Measurements from ENCODE around the gene C2orf80.

DNA sequence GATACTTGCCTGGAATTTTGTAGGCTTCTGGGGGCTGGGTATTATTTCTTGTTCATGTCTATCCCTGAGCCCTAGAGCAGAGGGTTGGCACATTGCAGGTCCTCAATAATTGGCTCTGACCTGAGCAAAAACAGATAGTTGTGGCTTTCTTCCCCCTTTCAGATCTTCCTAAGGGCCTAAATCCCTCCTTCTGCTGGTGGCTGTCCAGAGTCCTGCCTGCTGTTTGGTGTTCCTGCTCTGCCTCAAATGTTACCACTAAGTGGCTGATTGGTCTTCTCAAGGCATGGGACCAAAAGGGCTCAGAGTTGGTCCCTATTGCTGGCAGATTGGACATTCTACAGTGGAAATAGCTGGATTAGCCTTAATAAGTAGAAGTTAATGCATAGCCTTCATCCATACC lies 42.8 kb downstream of the C2orf80 start:
- TF ChIP-seq CTCF (IDR thresholded peaks at IDR 0.05; ENCODE audit: poor library complexity) = no peak
- TF ChIP-seq EZH2 (IDR thresholded peaks at IDR 0.05; ENCODE audit: borderline replicate concordance) = no peak
- no peak for TF ChIP-seq EZH2phosphoT487 (IDR thresholded peaks at IDR 0.05; ENCODE audit: low read depth, severe bottlenecking, unreplicated experiment)
